ENCODE measurements around the gene MAG. TPM values are rescaled to one million over a fixed set of nuclear protein-coding genes. Genes with fewer than 3 reads are reported as not detected.

Gene MAG
- total RNA-seq, 1 donor from 2014 or later, result not detected

GRCh38 chr19:35276706-35277281 lies 15.2 kb upstream of the MAG start:
- peaks cover 11% of the 10 kb centered on the region for H3K4me1 ChIP-seq
- intact Hi-C loops (cut with micrococcal nuclease), result no loop called here
- no peak overlapping the region for H3K27ac ChIP-seq (replicated peaks)
- no peak for DNase-seq
- H3K36me3 ChIP-seq, result peaks cover 63% of the 10 kb centered on the region
- no peaks in the 10 kb centered on the region for H3K27me3 ChIP-seq (ENCODE audit: low read depth)
- no peaks in the 10 kb centered on the region for H3K9me3 ChIP-seq (replicated peaks)
- no peak for TF ChIP-seq CTCF (IDR thresholded peaks at IDR 0.05; ENCODE audit: borderline replicate concordance)
- H3K4me3 ChIP-seq, result no peak overlapping the region

GRCh38 chr19:35278578-35279284 lies 13.2 kb upstream of the MAG start:
- TF ChIP-seq CTCF (IDR thresholded peaks at IDR 0.05; ENCODE audit: borderline replicate concordance), result no peak
- H3K4me1 ChIP-seq, result peaks cover 11% of the 10 kb centered on the region
- H3K9me3 ChIP-seq (replicated peaks), result no peaks in the 10 kb centered on the region
- no peak overlapping the region for H3K27ac ChIP-seq (replicated peaks)
- H3K36me3 ChIP-seq, result peaks cover 48% of the 10 kb centered on the region
- DNase-seq, result no peak
- intact Hi-C loops (cut with micrococcal nuclease), result no loop called here
- H3K27me3 ChIP-seq (ENCODE audit: low read depth), result peaks cover 17% of the 10 kb centered on the region
- no peak overlapping the region for H3K4me3 ChIP-seq

- H3K4me3 ChIP-seq, result no peak overlapping the region
- no peaks in the 10 kb centered on the region for H3K9me3 ChIP-seq (replicated peaks)
- no peak for DNase-seq
- no peak for TF ChIP-seq CTCF (IDR thresholded peaks at IDR 0.05; ENCODE audit: borderline replicate concordance)
- no peak overlapping the region for H3K27ac ChIP-seq (replicated peaks)
- H3K27me3 ChIP-seq (ENCODE audit: low read depth), result peaks cover 24% of the 10 kb centered on the region
- intact Hi-C loops (cut with micrococcal nuclease), result no loop called here
- H3K36me3 ChIP-seq, result peaks cover 42% of the 10 kb centered on the region
- H3K4me1 ChIP-seq, result peaks cover 11% of the 10 kb centered on the region
Measured at GRCh38 chr19:35279374-35279773, 12.6 kb upstream of the MAG start.

GRCh38 chr19:35279985-35280821 lies 11.8 kb upstream of the MAG start:
- TF ChIP-seq CTCF (IDR thresholded peaks at IDR 0.05; ENCODE audit: borderline replicate concordance), result no peak
- Histone ChIP-seq H3K27me3 (ENCODE audit: low read depth) (peaks cover 32% of the 10 kb centered on the region), H3K27ac (replicated peaks) (no peak overlapping the region), H3K4me1 (peaks cover 11% of the 10 kb centered on the region), H3K9me3 (replicated peaks) (no peaks in the 10 kb centered on the region), H3K4me3 (no peak overlapping the region), H3K36me3 (peaks cover 38% of the 10 kb centered on the region)
- intact Hi-C loops (cut with micrococcal nuclease), result no loop called here
- no peak for DNase-seq

GRCh38 chr19:35281303-35281702 lies 10.7 kb upstream of the MAG start:
- DNase-seq, result no peak
- peaks cover 11% of the 10 kb centered on the region for H3K4me1 ChIP-seq
- intact Hi-C loops (cut with micrococcal nuclease), result no loop called here
- no peak overlapping the region for H3K27ac ChIP-seq (replicated peaks)
- no peak overlapping the region for H3K4me3 ChIP-seq
- H3K36me3 ChIP-seq, result peaks cover 30% of the 10 kb centered on the region
- H3K9me3 ChIP-seq (replicated peaks), result no peaks in the 10 kb centered on the region
- H3K27me3 ChIP-seq (ENCODE audit: low read depth), result peaks cover 39% of the 10 kb centered on the region
- TF ChIP-seq CTCF (IDR thresholded peaks at IDR 0.05; ENCODE audit: borderline replicate concordance), result no peak

All from left ventricle myocardium inferior (tissue), 1 donor.